H1 (cell line): ENCODE measurements around the gene CD247. TPM values are rescaled to one million over a fixed set of nuclear protein-coding genes. Genes with fewer than 3 reads are reported as not detected.

Source experiments
- CTCF ChIA-PET: fragments of 300-600 bp; sonication (Branson Sonifier 250); formaldehyde crosslinking; loops from one replicate; lab custom pipeline; 2021; ENCODE audit not compliant: partially characterized antibody; lab: Charles Lee
- POLR2A ChIA-PET: fragments of 300-600 bp; sonication (Branson Sonifier 250); formaldehyde crosslinking; loops from one replicate; lab custom pipeline; 2021; ENCODE audit warnings: inconsistent platforms; ENCODE audit not compliant: partially characterized antibody; lab: Charles Lee
- DNase-seq, 2 experiments: peaks; one replicate each; pipeline versions ENCODE4 v3.0.0 to v3.0.0-alpha.2; 2010 to 2022; ENCODE audit warnings: low spot score in 2 of 2, low read depth in 1 of 2, mixed read lengths in 1 of 2
- FAIRE-seq: peaks from 2 replicates; lab custom pipeline; 2011; peaks lifted over from hg19 to GRCh38; lab: Jason Lieb, UNC
- H2AFZ ChIP-seq: 2 replicates; pipeline ENCODE4 v1.8.1; 2012; ENCODE audit warnings: low read length, inconsistent platforms
- H2AK5ac ChIP-seq: 2 replicates; pipeline ENCODE4 v1.6.1; 2013; ENCODE audit warnings: low read depth, low read length
- H2BK120ac ChIP-seq: replicated peaks from 2 replicates; pipeline ENCODE3; 2013; ENCODE audit warnings: low read depth, low read length, inconsistent platforms
- H2BK12ac ChIP-seq: 2 replicates; pipeline ENCODE4 v1.6.1; 2013; ENCODE audit warnings: low read depth, low read length
- H2BK15ac ChIP-seq: 2 replicates; pipeline ENCODE4 v1.6.1; 2013; ENCODE audit warnings: low read length
- H2BK20ac ChIP-seq: 2 replicates; pipeline ENCODE4 v1.6.1; 2013; ENCODE audit warnings: low read length
- H2BK5ac ChIP-seq: 2 replicates; pipeline ENCODE4 v1.6.1; 2013; ENCODE audit warnings: low read depth, low read length
- H3K14ac ChIP-seq: 2 replicates; pipeline ENCODE4 v1.6.1; 2013; ENCODE audit warnings: inconsistent platforms; ENCODE audit not compliant: insufficient read length
- H3K18ac ChIP-seq: 2 replicates; pipeline ENCODE4 v1.6.1; 2013; ENCODE audit warnings: low read length; ENCODE audit errors: extremely low read depth
- H3K23ac ChIP-seq: 2 replicates; pipeline ENCODE4 v1.6.1; 2013; ENCODE audit warnings: inconsistent platforms; ENCODE audit not compliant: insufficient read length
- H3K23me2 ChIP-seq: 2 replicates; pipeline ENCODE4 v1.6.1; 2013; ENCODE audit warnings: low read depth, low read length
- H3K27ac ChIP-seq: 2 replicates; pipeline ENCODE4 v1.6.1; 2011; ENCODE audit warnings: low read depth, low read length, inconsistent platforms
- H3K27me3 ChIP-seq, 4 experiments: replicated peaks in 1 of 4; 1 replicate in 1 of 4; 2 replicates in 3 of 4; pipeline versions ENCODE4 v1.6.1 to v1.8.1; 2011 to 2013; ENCODE audit warnings: low read length in 3 of 4, mild to moderate bottlenecking in 3 of 4, inconsistent platforms in 2 of 4, mixed read lengths in 2 of 4, moderate library complexity in 1 of 4; ENCODE audit not compliant: control insufficient read depth in 3 of 4, insufficient read depth in 3 of 4; ENCODE audit errors: extremely low read depth in 1 of 4
- H3K36me3 ChIP-seq, 4 experiments: 2 replicates each; pipeline versions ENCODE4 v1.6.1 to v1.8.1; 2011 to 2013; ENCODE audit warnings: mild to moderate bottlenecking in 4 of 4, low read length in 3 of 4, moderate library complexity in 2 of 4, control low read depth in 1 of 4, inconsistent platforms in 1 of 4; ENCODE audit not compliant: insufficient read depth in 4 of 4, control insufficient read depth in 2 of 4
- H3K4ac ChIP-seq: replicated peaks from 2 replicates; pipeline ENCODE3; 2013; ENCODE audit warnings: low read length, low read depth, mixed read lengths, inconsistent platforms; ENCODE audit not compliant: insufficient read length
- H3K4me1 ChIP-seq, 4 experiments: replicated peaks in 1 of 4; 1 replicate in 1 of 4; 2 replicates in 3 of 4; pipeline versions ENCODE4 v1.6.1 to v1.8.1; 2011 to 2013; ENCODE audit warnings: low read length in 3 of 4, inconsistent platforms in 2 of 4, mixed read lengths in 1 of 4; ENCODE audit not compliant: insufficient read depth in 4 of 4, control insufficient read depth in 3 of 4
- H3K4me2 ChIP-seq, 2 experiments: 2 replicates each; pipeline versions ENCODE4 v1.6.1 to v1.8.1; 2011 to 2013; ENCODE audit warnings: low read depth in 2 of 2, low read length in 2 of 2, control low read depth in 1 of 2, inconsistent platforms in 1 of 2, mild to moderate bottlenecking in 1 of 2; ENCODE audit not compliant: insufficient read depth in 1 of 2
- H3K4me3 ChIP-seq, 4 experiments: fragments of 200-600, 300-600 bp in 1 of 4; sonication (generic), shearing (Covaris generic), sonication (Bioruptor Twin) in 1 of 4; 2 replicates each; pipeline versions ENCODE4 v1.5.1 to v1.8.1; 2011 to 2016; ENCODE audit warnings: low read length in 4 of 4, low read depth in 3 of 4, control low read depth in 2 of 4, inconsistent platforms in 2 of 4, mild to moderate bottlenecking in 2 of 4, mixed read lengths in 1 of 4, moderate library complexity in 1 of 4; ENCODE audit not compliant: insufficient read depth in 2 of 4; ENCODE audit errors: extremely low read depth in 1 of 4
- H3K56ac ChIP-seq: replicated peaks from 2 replicates; pipeline ENCODE3; 2013; ENCODE audit warnings: low read depth, mild to moderate bottlenecking, mixed read lengths, low read length, inconsistent platforms; ENCODE audit not compliant: insufficient read length
- H3K79me1 ChIP-seq: 2 replicates; pipeline ENCODE4 v1.6.1; 2013; ENCODE audit warnings: low read depth, low read length, control low read depth
- H3K79me2 ChIP-seq, 2 experiments: 2 replicates each; pipeline versions ENCODE4 v1.6.1 to v1.8.1; 2012 to 2013; ENCODE audit warnings: low read length in 2 of 2, mild to moderate bottlenecking in 2 of 2, inconsistent platforms in 1 of 2; ENCODE audit not compliant: insufficient read depth in 2 of 2, control insufficient read depth in 1 of 2
- H3K9ac ChIP-seq, 4 experiments: replicated peaks in 1 of 4; 1 replicate in 1 of 4; 2 replicates in 3 of 4; pipeline versions ENCODE4 v1.6.1 to v1.8.1; 2011 to 2013; ENCODE audit warnings: low read depth in 3 of 4, low read length in 3 of 4, control low read depth in 2 of 4, mild to moderate bottlenecking in 2 of 4, moderate library complexity in 2 of 4, inconsistent platforms in 1 of 4; ENCODE audit errors: extremely low read depth in 1 of 4
- H3K9me3 ChIP-seq, 2 experiments: 2 replicates each; pipeline versions ENCODE4 v1.6.1 to v1.8.1; 2012 to 2013; ENCODE audit warnings: mild to moderate bottlenecking in 2 of 2, moderate library complexity in 2 of 2, control low read depth in 1 of 2, inconsistent platforms in 1 of 2, low read depth in 1 of 2, low read length in 1 of 2, mixed read lengths in 1 of 2; ENCODE audit not compliant: insufficient read depth in 2 of 2
- H4K20me1 ChIP-seq, 2 experiments: replicated peaks in 1 of 2; 2 replicates each; pipeline versions ENCODE3 to v1.8.1; 2011 to 2013; ENCODE audit warnings: inconsistent platforms in 2 of 2, low read length in 2 of 2, mild to moderate bottlenecking in 1 of 2; ENCODE audit not compliant: insufficient read depth in 2 of 2, control insufficient read depth in 1 of 2
- H4K5ac ChIP-seq: 2 replicates; pipeline ENCODE4 v1.6.1; 2013; ENCODE audit warnings: low read length, low read depth, mixed read lengths, inconsistent platforms; ENCODE audit not compliant: insufficient read length
- H4K8ac ChIP-seq: 2 replicates; pipeline ENCODE4 v1.8.0; 2013; ENCODE audit warnings: mild to moderate bottlenecking, moderate library complexity, low read length, inconsistent platforms; ENCODE audit not compliant: insufficient read depth; ENCODE audit errors: extremely low read depth
- H4K91ac ChIP-seq: replicated peaks from 2 replicates; pipeline ENCODE3; 2013; ENCODE audit warnings: low read length, mixed read lengths, inconsistent platforms; ENCODE audit not compliant: insufficient read length
- CTCF ChIP-seq, 3 experiments: IDR thresholded peaks; 1 replicate in 2 of 3; 2 replicates in 1 of 3; pipeline versions ENCODE4 v1.5.1 to v1.6.1; 2011; ENCODE audit warnings: low read length in 3 of 3, mild to moderate bottlenecking in 3 of 3, inconsistent platforms in 2 of 3, low read depth in 1 of 3, moderate library complexity in 1 of 3; ENCODE audit not compliant: insufficient read depth in 1 of 3; ENCODE audit errors: control extremely low read depth in 1 of 3
- SP2 ChIP-seq: IDR thresholded peaks from 2 replicates; pipeline ENCODE4 v1.6.1; 2012; ENCODE audit warnings: mild to moderate bottlenecking, low read length, inconsistent platforms
- WGBS, 2 experiments: shearing (Covaris generic) in 1 of 2; methylation state at CpG; one replicate each; pipeline versions ENCODE4 v1.1.6 to v1.1.7; 2013 to 2015; ENCODE audit warnings: low lambda C conversion rate in 2 of 2, mixed read lengths in 2 of 2, inconsistent platforms in 1 of 2, low coverage in 1 of 2, missing lambda C conversion rate in 1 of 2; ENCODE audit not compliant: insufficient replicate concordance in 2 of 2, insufficient coverage in 1 of 2, insufficient read length in 1 of 2; ENCODE audit errors: extremely low coverage in 1 of 2, missing lambda C conversion rate in 1 of 2; 5-methylcytosine and 5-hydroxymethylcytosine counted together
- polyA plus RNA-seq, 7 experiments: library from polyadenylated mRNA; depleted of rRNA in 3 of 7; stranded (reverse) in 5 of 7; unstranded in 2 of 7; fragments of >200 nt in 5 of 7; fragments of 200-250 nt in 2 of 7; gene quantifications; 1 replicate in 5 of 7; 2 replicates in 1 of 7; 4 replicates in 1 of 7; pipeline versions ENCODE4 v1.2.1 to v1.2.3, GENCODE V29; 2011 to 2013; ENCODE audit warnings: missing spikeins in 2 of 7, mixed read lengths in 2 of 7
- total RNA-seq: library from RNA; stranded (reverse); fragmentation: NEBNext Ultra II Directional; extraction: Animal tissue kit (Norgen Biotek cat#: 25700); gene quantifications from 2 replicates; pipeline ENCODE4 v1.2.1, GENCODE V29; 2021

CD247 gene
- total and polyA plus RNA-seq, 2 of the 8 experiments (the other 6 are each of a cell fraction or from before 2014, with no cell fraction given), result 2.0 to 2.2 TPM

GRCh38 chr1:167428395-167428794 is 89.9 kb downstream of the CD247 start:
- Histone ChIP-seq H3K23me2 (no peaks in the 10 kb centered on the region), H3K9me3 (no peaks in the 10 kb centered on the region), H3K4me1 (peaks cover 30 to 59% (median 35%) of the 10 kb centered on the region in 4 experiments), H4K20me1 (no peaks in the 10 kb centered on the region), H2AFZ (no peak overlapping the region), H3K9ac (no peak overlapping the region), H3K79me2 (no peaks in the 10 kb centered on the region), H3K27ac (no peak overlapping the region), H3K23ac (no peak overlapping the region), H3K4me2 (no peak overlapping the region), H3K27me3 (no peaks in the 10 kb centered on the region), H2BK5ac (no peak overlapping the region), H3K56ac (no peak overlapping the region), H2BK20ac (no peak overlapping the region), H4K91ac (no peak overlapping the region), H2BK15ac (no peak overlapping the region), H3K4me3 (no peak overlapping the region), H2BK120ac (no peak overlapping the region), H3K14ac (no peak overlapping the region), H2BK12ac (no peak overlapping the region), H3K18ac (no peak overlapping the region), H3K36me3 (0 out of 8 replicates have a peak, but pooled peaks cover 0 to 2% (median 0%) of the 10 kb centered on the region in 4 experiments), H2AK5ac (no peak overlapping the region), H4K8ac (no peak overlapping the region), H3K4ac (no peak overlapping the region), H3K79me1 (no peaks in the 10 kb centered on the region), H4K5ac (no peak overlapping the region)
- DNase-seq (no peak), FAIRE-seq (no peak)
- 91% methylated on average over 2 of the region's 2 CpGs; no CpG with 5 or more reads in 1 of the 2 experiments for WGBS, 2 experiments
- ChIA-PET CTCF (interaction anchor here (1.3 to 1.7 kb wide), 6 partner anchors 11 to 106 kb away, joined by 4 to 8 read pairs (median 4); no protein-coding TSS in a partner anchor), POLR2A (no interaction called here)
- TF ChIP-seq SP2 (no peak), CTCF (IDR thresholded peaks at IDR 0.05; ENCODE audit: control extremely low read depth in 1 of 3, insufficient read depth in 1 of 3, low read depth in 1 of 3, low read length in 3 of 3) (no peak)
